IMR-90 (cell line): ENCODE results near the gene CACNG7. TPM values are rescaled to one million over a fixed set of nuclear protein-coding genes. Genes with fewer than 3 reads are reported as not detected.

Source experiments
- ATAC-seq: fragments of 200-7000 bp; cut with Tn5 transposase; 2 replicates; pipeline ENCODE4 v1.9.1; 2020; ENCODE audit warnings: low read depth, mild to moderate bottlenecking, moderate library complexity
- BruUV-seq: library from RNA; stranded (reverse); fragments of 400-500 nt; replicated peaks from 2 replicates; lab custom pipeline; 2021; lab: Mats Ljungman, UMichigan
- CTCF ChIA-PET: fragments of 300-600 bp; formaldehyde crosslinking; extraction: SDS; loops from one replicate; lab custom pipeline; 2021; ENCODE audit warnings: antibody characterized with exemption; lab: Yijun Ruan, JAX
- POLR2A ChIA-PET: fragments of 300-600 bp; sonication (Branson Sonifier 250); formaldehyde crosslinking; loops from one replicate; lab custom pipeline; 2022; ENCODE audit warnings: antibody characterized with exemption; ENCODE audit not compliant: unreplicated experiment; lab: Charles Lee
- DNase-seq: peaks from one replicate; pipeline ENCODE4 v3.0.0; 2013
- H2AFZ ChIP-seq: replicated peaks from 2 replicates; pipeline ENCODE3; 2013; ENCODE audit warnings: low read length, mild to moderate bottlenecking; ENCODE audit not compliant: poor library complexity
- H2AK5ac ChIP-seq: 2 replicates; pipeline ENCODE4 v1.6.1; 2013; ENCODE audit warnings: low read depth, low read length, inconsistent platforms
- H2AK9ac ChIP-seq: replicated peaks from 2 replicates; pipeline ENCODE3; 2013; ENCODE audit warnings: mild to moderate bottlenecking, low read depth, low read length, moderate library complexity; ENCODE audit not compliant: poor library complexity
- H2BK120ac ChIP-seq: 2 replicates; pipeline ENCODE4 v1.6.1; 2013; ENCODE audit warnings: low read depth, low read length, inconsistent platforms
- H2BK15ac ChIP-seq: 3 replicates; pipeline ENCODE4 v1.6.1; 2013; ENCODE audit warnings: low read depth, low read length, inconsistent platforms
- H2BK20ac ChIP-seq: 2 replicates; pipeline ENCODE4 v1.6.1; 2013; ENCODE audit warnings: low read depth, mild to moderate bottlenecking, inconsistent platforms, low read length, moderate library complexity
- H2BK5ac ChIP-seq: 2 replicates; pipeline ENCODE4 v1.6.1; 2013; ENCODE audit warnings: mild to moderate bottlenecking, low read depth, low read length, inconsistent platforms; ENCODE audit not compliant: poor library complexity, severe bottlenecking
- H3K14ac ChIP-seq: replicated peaks from 2 replicates; pipeline ENCODE4 v1.6.1; 2013; ENCODE audit warnings: low read depth, low read length, inconsistent platforms
- H3K18ac ChIP-seq: 2 replicates; pipeline ENCODE4 v1.6.1; 2013; ENCODE audit warnings: low read depth, low read length, control low read depth
- H3K23ac ChIP-seq: 2 replicates; pipeline ENCODE4 v1.6.1; 2013; ENCODE audit warnings: low read depth, low read length, inconsistent platforms
- H3K27ac ChIP-seq: 2 replicates; pipeline ENCODE4 v1.5.1; 2013; ENCODE audit warnings: mild to moderate bottlenecking, control low read depth, low read length; ENCODE audit not compliant: insufficient read depth
- H3K27me3 ChIP-seq: 2 replicates; pipeline ENCODE4 v1.6.1; 2013; ENCODE audit warnings: low read length; ENCODE audit not compliant: control insufficient read depth, insufficient read depth
- H3K36me3 ChIP-seq: 2 replicates; pipeline ENCODE4 v1.6.1; 2013; ENCODE audit warnings: low read length, mixed read lengths; ENCODE audit not compliant: control insufficient read depth, insufficient read depth
- H3K4ac ChIP-seq: 2 replicates; pipeline ENCODE4 v1.6.1; 2013; ENCODE audit warnings: low read depth, low read length, inconsistent platforms
- H3K4me1 ChIP-seq: 2 replicates; pipeline ENCODE4 v1.6.1; 2013; ENCODE audit warnings: low read length, mixed read lengths; ENCODE audit not compliant: control insufficient read depth, insufficient read depth
- H3K4me2 ChIP-seq: 2 replicates; pipeline ENCODE4 v1.6.1; 2013; ENCODE audit warnings: low read depth, mild to moderate bottlenecking, control low read depth, low read length, moderate library complexity
- H3K4me3 ChIP-seq: 2 replicates; pipeline ENCODE4 v1.5.1; 2013; ENCODE audit warnings: low read depth, mild to moderate bottlenecking, control low read depth, low read length, moderate library complexity; ENCODE audit not compliant: insufficient read depth
- H3K56ac ChIP-seq: 2 replicates; pipeline ENCODE4 v1.6.1; 2013; ENCODE audit warnings: low read length, inconsistent platforms; ENCODE audit not compliant: insufficient read depth; ENCODE audit errors: extremely low read depth
- H3K79me1 ChIP-seq, 2 experiments: 2 replicates each; pipeline ENCODE4 v1.6.1; 2013; ENCODE audit warnings: low read length in 2 of 2, inconsistent platforms in 1 of 2, low read depth in 1 of 2
- H3K9ac ChIP-seq: 2 replicates; pipeline ENCODE4 v1.6.1; 2013; ENCODE audit warnings: low read depth, low read length, control low read depth
- H3K9me1 ChIP-seq: 2 replicates; pipeline ENCODE4 v1.6.1; 2013; ENCODE audit warnings: low read length, inconsistent platforms; ENCODE audit not compliant: insufficient read depth
- H3K9me3 ChIP-seq: 2 replicates; pipeline ENCODE4 v1.6.1; 2013; ENCODE audit warnings: low read length; ENCODE audit not compliant: control insufficient read depth, insufficient read depth
- H4K20me1 ChIP-seq: 2 replicates; pipeline ENCODE4 v1.6.1; 2013; ENCODE audit warnings: low read length, inconsistent platforms; ENCODE audit not compliant: insufficient read depth
- H4K5ac ChIP-seq: 2 replicates; pipeline ENCODE4 v1.6.1; 2013; ENCODE audit warnings: mild to moderate bottlenecking, low read depth, low read length, control low read depth
- H4K8ac ChIP-seq, 2 experiments: 2 replicates each; pipeline ENCODE4 v1.6.1; 2013; ENCODE audit warnings: low read depth in 2 of 2, low read length in 2 of 2, control low read depth in 1 of 2, inconsistent platforms in 1 of 2
- H4K91ac ChIP-seq: 2 replicates; pipeline ENCODE4 v1.6.1; 2013; ENCODE audit warnings: low read depth, low read length, inconsistent platforms; ENCODE audit not compliant: insufficient read depth
- BHLHE40 ChIP-seq: fragments of 150-350 bp; IDR thresholded peaks from 2 replicates; pipeline ENCODE4 v1.6.1; 2016; ENCODE audit warnings: mild to moderate bottlenecking, low read depth, low read length
- CEBPB ChIP-seq: IDR thresholded peaks from 2 replicates; pipeline ENCODE4 v1.6.1; 2012; ENCODE audit warnings: low read depth, low read length, improper control_type of control experiment
- CHD1 ChIP-seq: IDR thresholded peaks from 2 replicates; pipeline ENCODE4 v1.6.1; 2012; ENCODE audit warnings: low read depth, low read length, improper control_type of control experiment
- CTCF ChIP-seq: conservative IDR thresholded peaks from 2 replicates; pipeline ENCODE4 v1.5.1; 2012; ENCODE audit warnings: mild to moderate bottlenecking, low read depth, low read length, improper control_type of control experiment
- ELK1 ChIP-seq: fragments of 150-350 bp; IDR thresholded peaks from 2 replicates; pipeline ENCODE4 v1.6.1; 2016; ENCODE audit warnings: low read depth, mild to moderate bottlenecking, low read length, moderate library complexity, borderline replicate concordance
- FOS ChIP-seq: fragments of 150-350 bp; IDR thresholded peaks from 2 replicates; pipeline ENCODE4 v1.6.1; 2016; ENCODE audit warnings: low read depth, low read length
- MAZ ChIP-seq: IDR thresholded peaks from 2 replicates; pipeline ENCODE4 v1.6.1; 2012; ENCODE audit warnings: low read depth, mild to moderate bottlenecking, low read length, improper control_type of control experiment, moderate library complexity, borderline replicate concordance
- MXI1 ChIP-seq: IDR thresholded peaks from 2 replicates; pipeline ENCODE4 v1.6.1; 2012; ENCODE audit warnings: low read depth, mild to moderate bottlenecking, low read length, moderate library complexity, borderline replicate concordance
- NFE2L2 ChIP-seq: fragments of 150-350 bp; IDR thresholded peaks from 2 replicates; pipeline ENCODE4 v1.6.1; 2016; ENCODE audit warnings: low read depth, mild to moderate bottlenecking, low read length
- POLR2A ChIP-seq: IDR thresholded peaks from 2 replicates; pipeline ENCODE4 v1.6.1; 2012; ENCODE audit warnings: mild to moderate bottlenecking, low read depth, low read length
- RAD21 ChIP-seq: IDR thresholded peaks from 2 replicates; pipeline ENCODE4 v1.6.1; 2012; ENCODE audit warnings: low read length, improper control_type of control experiment
- RCOR1 ChIP-seq: IDR thresholded peaks from 2 replicates; pipeline ENCODE4 v1.6.1; 2012; ENCODE audit warnings: mild to moderate bottlenecking, low read length, improper control_type of control experiment; ENCODE audit not compliant: insufficient replicate concordance
- RFX5 ChIP-seq: IDR thresholded peaks from 2 replicates; pipeline ENCODE4 v1.8.0; 2012; ENCODE audit warnings: low read depth, mild to moderate bottlenecking, low read length, moderate library complexity
- SMC3 ChIP-seq: fragments of 150-350 bp; IDR thresholded peaks from 2 replicates; pipeline ENCODE4 v1.6.1; 2016; ENCODE audit warnings: low read depth, mild to moderate bottlenecking, antibody characterized with exemption, low read length, moderate library complexity
- WGBS, 2 experiments: methylation state at CpG; one replicate each; pipeline versions ENCODE4 v1.1.5 to v1.1.7; 2013; ENCODE audit warnings: missing lambda C conversion rate in 2 of 2; ENCODE audit not compliant: insufficient read length in 1 of 2; ENCODE audit errors: extremely low coverage in 2 of 2; 5-methylcytosine and 5-hydroxymethylcytosine counted together
- dilution Hi-C: fragments of 300-500 bp; cut with HindIII; formaldehyde crosslinking; loops from one replicate; pipeline ENCODE4 v1.14.3; 2018; ENCODE audit warnings: low sequenced_read_pairs; ENCODE audit not compliant: unreplicated experiment
- in situ Hi-C: fragments of 300-500 bp; cut with MboI; formaldehyde crosslinking; loops from 3 replicates; pipeline ENCODE4 v1.14.3; 2019; ENCODE audit warnings: low sequenced_read_pairs, inconsistent platforms, mixed read lengths
- intact Hi-C: fragments of 100-400 bp; cut with micrococcal nuclease; formaldehyde crosslinking; loops from 2 replicates; pipeline ENCODE4 v1.10.0; 2022
- polyA plus RNA-seq, 3 experiments: library from polyadenylated mRNA; depleted of rRNA; stranded (reverse); fragments of >200 nt; gene quantifications; 2 replicates each; pipeline ENCODE4 v1.2.3, GENCODE V29; 2012; ENCODE audit warnings: low replicate concordance in 1 of 3
- total RNA-seq: library from RNA; depleted of rRNA; stranded (reverse); fragments of >200 nt; gene quantifications from 2 replicates; pipeline ENCODE4 v1.2.3, GENCODE V29; 2012
- TF ChIP-seq, protein P1 (sequence below): fragments of 150-350 bp; IDR thresholded peaks from 2 replicates; pipeline ENCODE4 v1.6.1; 2017; ENCODE audit warnings: mild to moderate bottlenecking, antibody characterized with exemption, low read length, low read depth

The CACNG7 gene
- total and polyA plus RNA-seq, 2 of the 4 experiments (the other 2 are of a cell fraction), result 0.36 to 6.7 TPM

DNA sequence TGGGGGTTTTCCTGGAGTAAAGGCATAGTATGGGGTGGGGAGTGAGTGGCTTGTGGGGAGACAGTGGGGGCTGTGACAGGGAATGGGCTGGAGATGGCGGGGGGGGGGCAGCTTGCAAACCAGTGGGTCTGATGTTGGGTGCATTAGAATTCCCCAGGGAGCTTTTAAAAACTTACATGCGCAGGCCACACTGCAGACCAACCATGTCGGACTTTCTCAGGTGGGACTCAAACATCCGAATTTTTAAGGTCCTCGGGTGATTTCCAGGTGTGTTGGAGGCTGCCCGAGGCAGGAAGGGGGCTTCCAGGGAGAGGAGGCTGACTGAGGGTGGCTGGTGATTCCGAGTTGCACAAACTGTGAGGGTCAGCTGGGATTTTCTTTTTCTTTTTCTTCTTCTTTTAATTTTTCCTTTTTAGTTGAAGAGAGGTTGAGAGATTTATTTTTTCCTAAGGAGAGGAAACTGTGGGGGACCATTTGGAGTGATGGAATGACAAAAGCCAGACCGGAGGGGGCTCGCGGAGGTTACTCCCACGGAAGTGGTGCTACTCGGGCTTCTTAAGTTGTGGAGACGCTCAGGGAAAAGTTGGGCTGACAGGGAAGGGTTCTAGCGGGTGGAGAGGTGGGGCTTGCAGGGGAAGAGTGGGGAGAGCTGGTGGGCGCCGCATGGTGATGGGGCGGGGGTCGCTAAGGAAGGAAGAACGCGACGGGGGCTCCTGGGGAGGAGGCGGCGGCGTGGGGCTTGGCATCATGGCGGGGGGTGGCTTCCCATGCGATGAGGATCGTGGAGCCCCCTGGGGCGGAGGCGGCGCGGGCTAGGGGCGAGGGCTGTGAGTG lies 52.7 kb downstream of the CACNG7 start:
- H2AFZ ChIP-seq, result no peak overlapping the region
- peaks cover 68% of the 10 kb centered on the region for H3K27me3 ChIP-seq
- BruUV-seq, result no TSS peak
- no peak overlapping the region for H3K23ac ChIP-seq
- in situ Hi-C loops, result no loop called here
- no peak overlapping the region for H2BK120ac ChIP-seq
- H3K9ac ChIP-seq, result no peak overlapping the region
- no peaks in the 10 kb centered on the region for H4K20me1 ChIP-seq
- DNase-seq (no peak), ATAC-seq (no peak)
- H3K14ac ChIP-seq, result no peak overlapping the region
- no peaks in the 10 kb centered on the region for H3K79me1 ChIP-seq
- POLR2A ChIA-PET, result no interaction called here
- no peak overlapping the region for H2AK9ac ChIP-seq
- H3K56ac ChIP-seq, result no peak overlapping the region
- H3K4ac ChIP-seq, result no peak overlapping the region
- no peak overlapping the region for H4K8ac ChIP-seq
- H2BK5ac ChIP-seq, result no peak overlapping the region
- CTCF ChIA-PET, result no interaction called here
- H3K9me3 ChIP-seq, result no peaks in the 10 kb centered on the region; the same call in 1 of the 2 replicates
- no peak overlapping the region for H3K4me2 ChIP-seq
- intact Hi-C loops, result no loop called here
- no peaks in the 10 kb centered on the region for H3K9me1 ChIP-seq
- H2BK20ac ChIP-seq, result no peak overlapping the region
- H3K18ac ChIP-seq, result no peak overlapping the region
- H3K4me1 ChIP-seq, result no peaks in the 10 kb centered on the region
- dilution Hi-C loops, result no loop called here
- WGBS, 2 experiments, result 3% methylated on average over 18 of the region's 32 CpGs; no CpG with 5 or more reads in 1 of the 2 experiments
- no peak overlapping the region for H2BK15ac ChIP-seq
- H4K91ac ChIP-seq, result no peak overlapping the region
- H3K4me3 ChIP-seq, result no peak overlapping the region
- no peak overlapping the region for H4K5ac ChIP-seq
- no peak overlapping the region for H3K27ac ChIP-seq
- H3K36me3 ChIP-seq, result no peaks in the 10 kb centered on the region
- no peak overlapping the region for H2AK5ac ChIP-seq
- TF ChIP-seq ELK1 (no peak), RFX5 (no peak), RCOR1 (no peak), CTCF (no peak), FOS (no peak), CHD1 (no peak), BHLHE40 (no peak), RAD21 (no peak), POLR2A (no peak), NFE2L2 (no peak), CEBPB (no peak), MXI1 (no peak), MAZ (no peak), SMC3 (no peak)
- TF ChIP-seq, protein P1, sequence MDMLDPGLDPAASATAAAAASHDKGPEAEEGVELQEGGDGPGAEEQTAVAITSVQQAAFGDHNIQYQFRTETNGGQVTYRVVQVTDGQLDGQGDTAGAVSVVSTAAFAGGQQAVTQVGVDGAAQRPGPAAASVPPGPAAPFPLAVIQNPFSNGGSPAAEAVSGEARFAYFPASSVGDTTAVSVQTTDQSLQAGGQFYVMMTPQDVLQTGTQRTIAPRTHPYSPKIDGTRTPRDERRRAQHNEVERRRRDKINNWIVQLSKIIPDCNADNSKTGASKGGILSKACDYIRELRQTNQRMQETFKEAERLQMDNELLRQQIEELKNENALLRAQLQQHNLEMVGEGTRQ, result no peak
